NCI-H226 (cell line): ENCODE results near the gene KCTD15.
"Not testable (repeated sequence)": the region's sequence is repeated elsewhere in the genome, so short reads cannot be mapped to it uniquely, and the experiment has no call there.

Experiments
- DNase-seq: peaks from one replicate; pipeline ENCODE4 v3.0.0-alpha.2; 2015

Gene KCTD15

GRCh38 chr19:33815380-33816340 lies 19.0 kb downstream of the KCTD15 start:
- peak; percentile 35 for DNase-seq

GRCh38 chr19:33818411-33818810 lies 21.7 kb downstream of the KCTD15 start:
- no peak for DNase-seq

- not testable (repeated sequence) for DNase-seq
Observed at GRCh38 chr19:33819078-33819477, 22.4 kb downstream of the KCTD15 start.

GRCh38 chr19:33819506-33819879 lies 22.8 kb downstream of the KCTD15 start:
- DNase-seq, result no peak

- DNase-seq, result peak; percentile 91
Observed at GRCh38 chr19:33819880-33820781, 23.5 kb downstream of the KCTD15 start.

GRCh38 chr19:33821871-33822270 lies 25.2 kb downstream of the KCTD15 start:
- DNase-seq, result peak; percentile 4

GRCh38 chr19:33823341-33823740 lies 26.7 kb downstream of the KCTD15 start:
- DNase-seq, result no peak

- no peak for DNase-seq
Observed at GRCh38 chr19:33825556-33825955, 28.9 kb downstream of the KCTD15 start.

GRCh38 chr19:33826521-33826920 lies 29.9 kb downstream of the KCTD15 start:
- DNase-seq, result no peak

GRCh38 chr19:33828266-33829075 lies 31.8 kb downstream of the KCTD15 start:
- no peak for DNase-seq

- DNase-seq, result no peak
Observed at GRCh38 chr19:33830264-33830663, 33.6 kb downstream of the KCTD15 start.

- DNase-seq, result no peak
Observed at GRCh38 chr19:33831825-33832224, 35.2 kb downstream of the KCTD15 start.

- no peak for DNase-seq
Observed at GRCh38 chr19:33832633-33833032, 36.0 kb downstream of the KCTD15 start.

- no peak for DNase-seq
Observed at GRCh38 chr19:33840382-33840781, 43.7 kb downstream of the KCTD15 start.

- no peak for DNase-seq
Observed at GRCh38 chr19:33840783-33841182, 44.1 kb downstream of the KCTD15 start.

GRCh38 chr19:33841685-33842084 lies 45.0 kb downstream of the KCTD15 start:
- no peak for DNase-seq

- DNase-seq, result no peak
Observed at GRCh38 chr19:33844478-33844877, 47.8 kb downstream of the KCTD15 start.

GRCh38 chr19:33845498-33845897 lies 48.8 kb downstream of the KCTD15 start:
- DNase-seq, result no peak

GRCh38 chr19:33849551-33850147 lies 53.0 kb downstream of the KCTD15 start:
- no peak for DNase-seq

- no peak for DNase-seq
Observed at GRCh38 chr19:33859016-33859415, 62.3 kb downstream of the KCTD15 start.

GRCh38 chr19:33860312-33861090 lies 63.8 kb downstream of the KCTD15 start:
- DNase-seq, result no peak

- DNase-seq, result no peak
Observed at GRCh38 chr19:33861950-33862349, 65.3 kb downstream of the KCTD15 start.
